Glutamatergic neuron (in vitro differentiated cells): ENCODE results near the gene NTSR1. TPM values are rescaled to one million over a fixed set of nuclear protein-coding genes. Genes with fewer than 3 reads are reported as not detected.

Experiments
- DNase-seq: peaks from one replicate; pipeline ENCODE4 v3.0.0; 2022
- H3K27ac Mint-ChIP-seq: one replicate; pipeline ENCODE4 v1.8.0; 2020; ENCODE audit warnings: mild to moderate bottlenecking, mixed read lengths, inconsistent platforms; ENCODE audit not compliant: unreplicated experiment
- H3K27me3 Mint-ChIP-seq: one replicate; pipeline ENCODE4 v1.8.0; 2020; ENCODE audit warnings: mild to moderate bottlenecking, moderate library complexity, mixed read lengths, inconsistent platforms; ENCODE audit not compliant: unreplicated experiment
- H3K36me3 Mint-ChIP-seq: one replicate; pipeline ENCODE4 v1.8.0; 2020; ENCODE audit warnings: mild to moderate bottlenecking, mixed read lengths, inconsistent platforms; ENCODE audit not compliant: unreplicated experiment
- H3K4me1 Mint-ChIP-seq: one replicate; pipeline ENCODE4 v1.8.0; 2020; ENCODE audit warnings: mild to moderate bottlenecking, low read depth, mixed read lengths, inconsistent platforms; ENCODE audit not compliant: unreplicated experiment
- H3K4me3 Mint-ChIP-seq: one replicate; pipeline ENCODE4 v1.8.0; 2020; ENCODE audit warnings: mild to moderate bottlenecking, mixed read lengths, inconsistent platforms; ENCODE audit not compliant: unreplicated experiment
- H3K9me3 Mint-ChIP-seq: one replicate; pipeline ENCODE4 v1.8.0; 2020; ENCODE audit warnings: mild to moderate bottlenecking, moderate library complexity, mixed read lengths, inconsistent platforms; ENCODE audit not compliant: unreplicated experiment
- total RNA-seq: library from RNA; stranded (reverse); fragmentation: NEBNext Ultra II Directional; extraction: Animal tissue kit (Norgen Biotek cat#: 25700); gene quantifications from one replicate; pipeline ENCODE4 v1.2.1, GENCODE V29; 2021; ENCODE audit not compliant: unreplicated experiment
- TF ChIP-seq, protein P1 (sequence below): fragments of 200-600 bp; sonication (generic); IDR thresholded peaks from one replicate; pipeline ENCODE4 v1.5.0; 2021; ENCODE audit not compliant: partially characterized antibody, unreplicated experiment

Gene NTSR1
- total RNA-seq, 1 donor from 2014 or later: 4.0 TPM

- H3K4me3 Mint-ChIP-seq: no peak overlapping the region
- no peak for DNase-seq
- TF ChIP-seq, protein P1, sequence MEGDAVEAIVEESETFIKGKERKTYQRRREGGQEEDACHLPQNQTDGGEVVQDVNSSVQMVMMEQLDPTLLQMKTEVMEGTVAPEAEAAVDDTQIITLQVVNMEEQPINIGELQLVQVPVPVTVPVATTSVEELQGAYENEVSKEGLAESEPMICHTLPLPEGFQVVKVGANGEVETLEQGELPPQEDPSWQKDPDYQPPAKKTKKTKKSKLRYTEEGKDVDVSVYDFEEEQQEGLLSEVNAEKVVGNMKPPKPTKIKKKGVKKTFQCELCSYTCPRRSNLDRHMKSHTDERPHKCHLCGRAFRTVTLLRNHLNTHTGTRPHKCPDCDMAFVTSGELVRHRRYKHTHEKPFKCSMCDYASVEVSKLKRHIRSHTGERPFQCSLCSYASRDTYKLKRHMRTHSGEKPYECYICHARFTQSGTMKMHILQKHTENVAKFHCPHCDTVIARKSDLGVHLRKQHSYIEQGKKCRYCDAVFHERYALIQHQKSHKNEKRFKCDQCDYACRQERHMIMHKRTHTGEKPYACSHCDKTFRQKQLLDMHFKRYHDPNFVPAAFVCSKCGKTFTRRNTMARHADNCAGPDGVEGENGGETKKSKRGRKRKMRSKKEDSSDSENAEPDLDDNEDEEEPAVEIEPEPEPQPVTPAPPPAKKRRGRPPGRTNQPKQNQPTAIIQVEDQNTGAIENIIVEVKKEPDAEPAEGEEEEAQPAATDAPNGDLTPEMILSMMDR: no peak
- no peaks in the 10 kb centered on the region for H3K36me3 Mint-ChIP-seq
- H3K27ac Mint-ChIP-seq: no peak overlapping the region
- peaks cover 17% of the 10 kb centered on the region for H3K9me3 Mint-ChIP-seq
- H3K27me3 Mint-ChIP-seq: peaks cover 14% of the 10 kb centered on the region
- H3K4me1 Mint-ChIP-seq: peaks cover 24% of the 10 kb centered on the region
Measured at GRCh38 chr20:62778058-62778457, 69.4 kb downstream of the NTSR1 start.

- peaks cover 17% of the 10 kb centered on the region for H3K9me3 Mint-ChIP-seq
- no peaks in the 10 kb centered on the region for H3K36me3 Mint-ChIP-seq
- H3K4me1 Mint-ChIP-seq: peaks cover 20% of the 10 kb centered on the region
Measured at GRCh38 chr20:62778601-62779416, 70.2 kb downstream of the NTSR1 start.

DNA sequence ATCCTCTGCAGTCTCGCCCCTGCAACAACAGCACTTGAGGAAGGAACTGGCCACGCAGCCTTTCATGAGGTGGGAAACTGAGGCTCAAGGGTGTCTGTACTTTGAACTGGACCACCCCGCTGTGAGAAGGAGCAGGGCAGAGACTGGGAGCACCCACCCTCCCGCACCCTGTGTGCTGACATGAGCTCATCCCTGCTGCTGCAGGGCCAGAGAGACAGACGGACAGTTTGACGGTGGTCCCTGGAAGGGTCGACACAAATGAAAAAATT, 70.7 kb downstream of the NTSR1 start:
- no peak for DNase-seq

More at GRCh38 chr20:62778601-62779416, 70.2 kb downstream of the NTSR1 start:
- DNase-seq: no peak
- Mint-ChIP-seq H3K27me3 (peaks cover 10% of the 10 kb centered on the region), H3K4me3 (no peak overlapping the region), H3K27ac (no peak overlapping the region)
- TF ChIP-seq, protein P1: no peak

GRCh38 chr20:62780204-62780603, 71.6 kb downstream of the NTSR1 start:
- H3K4me1 Mint-ChIP-seq: peaks cover 18% of the 10 kb centered on the region
- H3K4me3 Mint-ChIP-seq: peak overlapping the region; percentile 63
- TF ChIP-seq, protein P1: no peak
- peak overlapping the region; percentile 92 for H3K27ac Mint-ChIP-seq
- DNase-seq: peak; percentile 86
- H3K36me3 Mint-ChIP-seq: no peaks in the 10 kb centered on the region
- peaks cover 10% of the 10 kb centered on the region for H3K27me3 Mint-ChIP-seq
- H3K9me3 Mint-ChIP-seq: peaks cover 12% of the 10 kb centered on the region

More for the DNA sequence above, 70.7 kb downstream of the NTSR1 start:
- no peak overlapping the region for H3K4me3 Mint-ChIP-seq
- TF ChIP-seq, protein P1: no peak
- peaks cover 16% of the 10 kb centered on the region for H3K4me1 Mint-ChIP-seq
- H3K36me3 Mint-ChIP-seq: no peaks in the 10 kb centered on the region
- peaks cover 10% of the 10 kb centered on the region for H3K27me3 Mint-ChIP-seq
- no peak overlapping the region for H3K27ac Mint-ChIP-seq
- H3K9me3 Mint-ChIP-seq: peaks cover 15% of the 10 kb centered on the region

GRCh38 chr20:62780696-62781095, 72.1 kb downstream of the NTSR1 start:
- peak overlapping the region; percentile 92 for H3K27ac Mint-ChIP-seq
- no peak for DNase-seq
- peaks cover 8% of the 10 kb centered on the region for H3K27me3 Mint-ChIP-seq
- TF ChIP-seq, protein P1: no peak
- no peaks in the 10 kb centered on the region for H3K36me3 Mint-ChIP-seq
- peak overlapping the region; percentile 63 for H3K4me3 Mint-ChIP-seq
- H3K9me3 Mint-ChIP-seq: peaks cover 12% of the 10 kb centered on the region
- peaks cover 17% of the 10 kb centered on the region for H3K4me1 Mint-ChIP-seq
